H1 (cell line): Measurements from ENCODE around the gene ZPR1.

ENCODE experiments used
- CBX5 ChIP-seq: fragments of 300-800, 300-1000 bp; sonication (generic); IDR thresholded peaks from 2 replicates; pipeline ENCODE4 v1.7.1; 2016; ENCODE audit warnings: antibody characterized with exemption, low read length, low read depth
- CEBPB ChIP-seq: IDR thresholded peaks from 2 replicates; pipeline ENCODE4 v1.6.1; 2012; ENCODE audit warnings: low read depth, low read length
- CTCF ChIP-seq, 3 experiments: IDR thresholded peaks; 1 replicate in 2 of 3; 2 replicates in 1 of 3; pipeline versions ENCODE4 v1.5.1 to v1.6.1; 2011; ENCODE audit warnings: low read length in 3 of 3, mild to moderate bottlenecking in 3 of 3, inconsistent platforms in 2 of 3, low read depth in 1 of 3, moderate library complexity in 1 of 3; ENCODE audit not compliant: insufficient read depth in 1 of 3; ENCODE audit errors: control extremely low read depth in 1 of 3
- EZH2 ChIP-seq: fragments of 200-600 bp; sonication (generic); IDR thresholded peaks from 2 replicates; pipeline ENCODE4 v1.7.1; 2012; ENCODE audit warnings: low read depth, mild to moderate bottlenecking, moderate library complexity, low read length, inconsistent platforms; ENCODE audit not compliant: severe bottlenecking
- HDAC2 ChIP-seq, 2 experiments: fragments of 300-600 bp in 1 of 2; sonication (generic) in 1 of 2; IDR thresholded peaks; 2 replicates each; pipeline ENCODE4 v1.6.1; 2011 to 2012; ENCODE audit warnings: low read depth in 2 of 2, low read length in 2 of 2, mild to moderate bottlenecking in 2 of 2, moderate library complexity in 2 of 2, borderline replicate concordance in 1 of 2, inconsistent platforms in 1 of 2
- MAX ChIP-seq: IDR thresholded peaks from 2 replicates; pipeline ENCODE4 v1.6.1; 2012; ENCODE audit warnings: inconsistent platforms
- NRF1 ChIP-seq: IDR thresholded peaks from 2 replicates; pipeline ENCODE4 v1.6.1; 2011; ENCODE audit warnings: mild to moderate bottlenecking, low read depth, low read length, improper control_type of control experiment
- POLR2A ChIP-seq, 2 experiments: IDR thresholded peaks; 1 replicate in 1 of 2; 2 replicates in 1 of 2; pipeline ENCODE4 v1.6.1; 2011; ENCODE audit warnings: low read depth in 2 of 2, low read length in 2 of 2, mild to moderate bottlenecking in 2 of 2; ENCODE audit errors: control extremely low read depth in 1 of 2
- POLR2AphosphoS5 ChIP-seq: IDR thresholded peaks from 2 replicates; pipeline ENCODE4 v1.6.1; 2011; ENCODE audit warnings: low read depth, low read length
- SRF ChIP-seq: IDR thresholded peaks from 2 replicates; pipeline ENCODE4 v1.6.1; 2011; ENCODE audit warnings: mild to moderate bottlenecking, low read depth, low read length, moderate library complexity
- TAF1 ChIP-seq: IDR thresholded peaks from 2 replicates; pipeline ENCODE4 v1.6.1; 2011; ENCODE audit warnings: mild to moderate bottlenecking, low read depth, low read length

GRCh38 chr11:116800610-116801009 is 12.8 kb upstream of the ZPR1 start:
- no peak for TF ChIP-seq EZH2
- TF ChIP-seq CBX5, result no peak
- TF ChIP-seq CTCF (IDR thresholded peaks at IDR 0.05; ENCODE audit: control extremely low read depth in 1 of 3, insufficient read depth in 1 of 3, low read depth in 1 of 3, low read length in 3 of 3), result no peak
- TF ChIP-seq TAF1, result no peak
- no peak for TF ChIP-seq NRF1
- TF ChIP-seq CEBPB, result no peak
- TF ChIP-seq POLR2A (IDR thresholded peaks at IDR 0.05; ENCODE audit: control extremely low read depth in 1 of 2, low read depth in 2 of 2, low read length in 2 of 2), result no peak
- TF ChIP-seq SRF, result no peak
- no peak for TF ChIP-seq MAX
- no peak for TF ChIP-seq HDAC2 (IDR thresholded peaks at IDR 0.05; ENCODE audit: borderline replicate concordance in 1 of 2, low read depth in 2 of 2, low read length in 2 of 2)
- no peak for TF ChIP-seq POLR2AphosphoS5
